NB4 (cell line): Measurements from ENCODE around the gene IFIT1B.

Source experiments
- DNase-seq: peaks from one replicate; pipeline ENCODE4 v3.0.0; 2010; ENCODE audit warnings: low read depth
- H3K4me3 ChIP-seq: one replicate; pipeline ENCODE4 v1.5.1; 2011; ENCODE audit warnings: mild to moderate bottlenecking, low read depth, low read length, moderate library complexity
- CTCF ChIP-seq: IDR thresholded peaks from one replicate; pipeline ENCODE4 v1.5.1; 2012; ENCODE audit warnings: low read depth, low read length
- MYC ChIP-seq: IDR thresholded peaks from 2 replicates; pipeline ENCODE4 v1.6.1; 2011; ENCODE audit warnings: low read depth, low read length
- POLR2A ChIP-seq: IDR thresholded peaks from 2 replicates; pipeline ENCODE4 v1.6.1; 2011; ENCODE audit warnings: mild to moderate bottlenecking; ENCODE audit not compliant: insufficient read length; ENCODE audit errors: extremely low read depth
- TF ChIP-seq, protein P1 (sequence below): IDR thresholded peaks from 2 replicates; pipeline ENCODE4 v1.6.1; 2011; ENCODE audit warnings: low read depth, low read length

The IFIT1B gene

DNA sequence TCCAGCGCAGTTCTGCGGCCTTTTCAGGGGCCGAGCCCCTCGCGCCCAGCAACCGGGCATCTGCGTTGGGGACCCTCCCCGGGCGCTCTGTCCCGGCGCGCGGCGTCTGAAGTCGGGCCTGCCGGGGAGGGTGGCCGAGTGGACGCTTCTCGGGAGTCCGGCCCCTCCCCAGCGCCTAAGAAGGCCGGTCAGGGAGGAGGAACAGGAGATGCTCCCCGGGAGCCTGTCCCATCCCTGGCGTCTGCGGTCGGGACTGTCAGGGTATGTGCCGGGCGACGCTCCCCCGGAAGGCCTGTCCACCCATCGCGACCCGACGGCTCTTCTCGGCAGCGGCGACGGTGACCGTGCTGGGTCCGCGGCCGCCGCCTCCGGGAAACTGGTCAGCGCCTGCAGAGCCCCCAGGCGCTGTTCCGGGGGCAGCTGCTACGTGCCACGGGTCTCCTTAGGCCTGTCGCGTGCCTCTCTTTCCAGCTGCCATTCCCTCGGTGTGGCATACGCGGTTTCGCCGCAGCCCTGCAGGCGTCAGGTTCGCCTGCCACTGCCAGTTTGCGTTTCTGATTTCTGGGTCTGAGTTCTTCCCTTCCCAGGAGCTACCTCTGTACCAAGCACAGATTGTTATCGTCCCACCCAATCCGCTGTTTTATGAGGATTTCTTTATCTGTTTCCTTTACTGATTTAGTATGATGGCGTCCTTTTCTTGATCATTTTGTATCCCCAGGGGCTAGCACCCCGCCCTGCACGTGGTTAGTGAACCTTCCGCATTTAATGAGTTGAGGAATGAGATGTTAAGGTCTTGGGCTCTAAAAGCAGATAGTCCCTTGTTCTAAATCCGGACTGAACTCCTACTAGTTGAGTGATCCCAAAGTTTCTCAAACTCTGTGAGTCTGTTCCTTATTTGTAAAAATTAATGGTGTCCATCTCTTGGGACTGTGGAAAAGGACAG is 37.3 kb downstream of the IFIT1B start:
- no peak for TF ChIP-seq MYC
- TF ChIP-seq CTCF = no peak
- TF ChIP-seq POLR2A = no peak
- TF ChIP-seq, protein P1, sequence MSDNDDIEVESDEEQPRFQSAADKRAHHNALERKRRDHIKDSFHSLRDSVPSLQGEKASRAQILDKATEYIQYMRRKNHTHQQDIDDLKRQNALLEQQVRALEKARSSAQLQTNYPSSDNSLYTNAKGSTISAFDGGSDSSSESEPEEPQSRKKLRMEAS = no peak
- DNase-seq = peak; percentile 56
- peak overlapping the region; percentile 85 for H3K4me3 ChIP-seq

DNA sequence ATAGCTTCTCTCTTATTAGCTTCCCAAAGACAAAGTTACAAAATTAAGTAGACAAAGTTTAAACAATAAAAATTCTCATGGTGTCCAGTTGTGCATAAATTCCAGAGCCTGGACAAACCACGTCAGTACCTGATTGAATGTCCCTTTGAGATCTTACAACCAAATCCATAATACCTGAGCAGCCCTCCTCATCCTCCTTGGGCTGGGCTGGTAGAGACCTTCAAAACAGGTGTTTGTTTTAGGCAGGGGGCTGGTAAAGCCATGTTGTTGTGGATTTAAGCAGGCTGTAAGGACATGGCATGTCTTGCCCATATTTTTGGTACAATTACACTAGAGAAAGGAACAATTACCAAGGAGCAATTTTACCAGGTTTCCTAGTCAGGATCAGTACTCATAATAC is 38.6 kb downstream of the IFIT1B start:
- TF ChIP-seq, protein P1 = no peak
- TF ChIP-seq MYC (no peak), CTCF (no peak), POLR2A (no peak)
- no peak overlapping the region for H3K4me3 ChIP-seq
- no peak for DNase-seq

DNA sequence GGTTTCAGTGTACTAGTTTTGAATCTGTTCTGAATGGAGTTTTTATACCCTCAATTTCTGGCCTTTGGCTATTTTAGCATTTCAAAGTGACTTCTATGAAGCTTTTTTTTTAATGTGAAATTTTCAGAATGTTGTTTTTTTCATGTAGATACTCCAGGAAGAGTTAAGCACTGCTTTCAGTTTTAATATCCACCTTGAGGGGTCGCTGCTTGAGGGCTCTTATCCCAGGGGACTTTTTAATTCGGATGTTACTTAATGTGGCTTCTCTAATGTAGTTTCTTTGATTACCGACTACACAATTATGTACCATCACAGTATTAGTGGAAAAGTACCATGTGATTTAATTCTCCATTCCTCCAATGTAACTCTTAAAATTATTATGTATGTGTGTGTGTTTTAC is 41.7 kb downstream of the IFIT1B start:
- peak; percentile 69 for DNase-seq
- no peak overlapping the region for H3K4me3 ChIP-seq
- TF ChIP-seq CTCF = peak; percentile 30
- TF ChIP-seq, protein P1 = no peak
- no peak for TF ChIP-seq MYC
- no peak for TF ChIP-seq POLR2A

- no peak overlapping the region for H3K4me3 ChIP-seq
- TF ChIP-seq MYC (no peak), POLR2A (no peak), CTCF (no peak)
- TF ChIP-seq, protein P1 = no peak
- no peak for DNase-seq
Observed at GRCh38 chr10:89421018-89421476, 43.2 kb downstream of the IFIT1B start.

- H3K4me3 ChIP-seq = no peak overlapping the region
- no peak for TF ChIP-seq CTCF
- TF ChIP-seq MYC = no peak
- no peak for TF ChIP-seq POLR2A
- TF ChIP-seq, protein P1 = no peak
- no peak for DNase-seq
Observed at GRCh38 chr10:89425000-89425399, 47.1 kb downstream of the IFIT1B start.
